ENCODE results near the gene MAGEA4. TPM values are rescaled to one million over a fixed set of nuclear protein-coding genes. Genes with fewer than 3 reads are reported as not detected.

Gene MAGEA4
- not detected for total RNA-seq

- Histone ChIP-seq H3K4me1 (ENCODE audit: control insufficient read depth in 1 of 2, low read depth in 2 of 2) (no peaks in the 10 kb centered on the region), H3K27me3 (replicated peaks; ENCODE audit: insufficient read depth) (no peaks in the 10 kb centered on the region), H3K36me3 (no peaks in the 10 kb centered on the region), H3K4me3 (no peak within 1 kb of the TSS), H3K27ac (no peak within 1 kb of the TSS), H3K9me3 (no peaks in the 10 kb centered on the region)
- TF ChIP-seq CTCF (IDR thresholded peaks at IDR 0.05) = no peak
- no peak for ATAC-seq (ENCODE audit: insufficient number of reproducible peaks, low FRiP score, low read depth)
- no peak for DNase-seq (ENCODE audit: low spot score)
Measured at GRCh38 chrX:151912780-151913179, at the start of gene MAGEA4. Gene MAGEA4 (plus strand): TSS chrX:151912889. CDS start chrX:151923665, 10,776 bp downstream.

- no peaks in the 10 kb centered on the region for H3K36me3 ChIP-seq
- ATAC-seq (ENCODE audit: insufficient number of reproducible peaks, low FRiP score, low read depth) (no peak), DNase-seq (ENCODE audit: low spot score) (no peak)
- TF ChIP-seq CTCF (IDR thresholded peaks at IDR 0.05) = no peak
- H3K27me3 ChIP-seq (replicated peaks; ENCODE audit: insufficient read depth) = no peaks in the 10 kb centered on the region
- H3K27ac ChIP-seq = no peak overlapping the region
- H3K9me3 ChIP-seq = no peaks in the 10 kb centered on the region
- H3K4me1 ChIP-seq (ENCODE audit: control insufficient read depth in 1 of 2, low read depth in 2 of 2) = peaks cover 0 to 2% of the 10 kb centered on the region in 2 donors
- no peak overlapping the region for H3K4me3 ChIP-seq
Measured at GRCh38 chrX:151870602-151871001, 42.1 kb upstream of the MAGEA4 start.

GRCh38 chrX:151871244-151871643 is 41.4 kb upstream of the MAGEA4 start:
- no peak for DNase-seq (ENCODE audit: low spot score)
- Histone ChIP-seq H3K4me3 (no peak overlapping the region), H3K9me3 (no peaks in the 10 kb centered on the region), H3K36me3 (no peaks in the 10 kb centered on the region), H3K4me1 (ENCODE audit: control insufficient read depth in 1 of 2, low read depth in 2 of 2) (peaks cover 0 to 2% of the 10 kb centered on the region in 2 donors), H3K27me3 (replicated peaks; ENCODE audit: insufficient read depth) (no peaks in the 10 kb centered on the region), H3K27ac (no peak overlapping the region)
- no peak for ATAC-seq (ENCODE audit: insufficient number of reproducible peaks, low FRiP score, low read depth)
- TF ChIP-seq CTCF (IDR thresholded peaks at IDR 0.05) = no peak

GRCh38 chrX:151873096-151873495 is 39.6 kb upstream of the MAGEA4 start:
- no peak overlapping the region for H3K4me3 ChIP-seq
- DNase-seq (ENCODE audit: low spot score) = no peak
- H3K27me3 ChIP-seq (replicated peaks; ENCODE audit: insufficient read depth) = no peaks in the 10 kb centered on the region
- peaks cover 0 to 2% of the 10 kb centered on the region in 2 donors for H3K4me1 ChIP-seq (ENCODE audit: control insufficient read depth in 1 of 2, low read depth in 2 of 2)
- H3K27ac ChIP-seq = no peak overlapping the region
- H3K9me3 ChIP-seq = no peaks in the 10 kb centered on the region
- no peaks in the 10 kb centered on the region for H3K36me3 ChIP-seq
- TF ChIP-seq CTCF (IDR thresholded peaks at IDR 0.05) = no peak
- no peak for ATAC-seq (ENCODE audit: insufficient number of reproducible peaks, low FRiP score, low read depth)

GRCh38 chrX:151875270-151876026 is 37.2 kb upstream of the MAGEA4 start:
- H3K4me3 ChIP-seq = no peak overlapping the region
- peaks cover 0 to 2% of the 10 kb centered on the region in 2 donors for H3K4me1 ChIP-seq (ENCODE audit: control insufficient read depth in 1 of 2, low read depth in 2 of 2)
- ATAC-seq (ENCODE audit: insufficient number of reproducible peaks, low FRiP score, low read depth) (no peak), DNase-seq (ENCODE audit: low spot score) (no peak)
- H3K36me3 ChIP-seq = no peaks in the 10 kb centered on the region
- TF ChIP-seq CTCF (IDR thresholded peaks at IDR 0.05) = no peak
- no peaks in the 10 kb centered on the region for H3K27me3 ChIP-seq (replicated peaks; ENCODE audit: insufficient read depth)
- no peak overlapping the region for H3K27ac ChIP-seq
- no peaks in the 10 kb centered on the region for H3K9me3 ChIP-seq

Measured in thoracic aorta (tissue), 2 donors.